ENCODE results near the gene BROX. TPM values are rescaled to one million over a fixed set of nuclear protein-coding genes. Genes with fewer than 3 reads are reported as not detected.

The BROX gene
- total RNA-seq, 1 experiment from 2014 or later, result 49.8 TPM

GRCh38 chr1:222750651-222751050 lies 38.3 kb downstream of the BROX start:
- H3K9me3 ChIP-seq (ENCODE audit: control insufficient read depth, insufficient read depth, low read depth, low read length), result no peaks in the 10 kb centered on the region
- ChIA-PET POLR2A (no interaction called here), CTCF (no interaction called here)
- BruUV-seq (replicated peaks), result no TSS peak
- H3K4me1 ChIP-seq (ENCODE audit: control insufficient read depth, insufficient read depth, low read length), result no peaks in the 10 kb centered on the region
- H3K27me3 ChIP-seq (ENCODE audit: control insufficient read depth, insufficient read depth, low read length), result no peaks in the 10 kb centered on the region
- DNase-seq (ENCODE audit: low read depth, low spot score), result no peak
- no peaks in the 10 kb centered on the region for H3K36me3 ChIP-seq (ENCODE audit: control insufficient read depth, insufficient read depth, low read length)
- in situ Hi-C loops (cut with HindIII; ENCODE audit: low pct_unique_long_range_greater_than_20kb, low sequenced_read_pairs), result no loop called here
- H3K4me3 ChIP-seq (ENCODE audit: low read depth in 2 of 2, low read length in 2 of 2), result no peak overlapping the region
- TF ChIP-seq CTCF (IDR thresholded peaks at IDR 0.05) (no peak), REST (IDR thresholded peaks at IDR 0.05; ENCODE audit: insufficient read depth in 1 of 2, low read depth in 2 of 2, low read length in 1 of 2) (no peak), TCF7L2 (IDR thresholded peaks at IDR 0.05; ENCODE audit: low read depth, low read length) (no peak), POLR2AphosphoS5 (IDR thresholded peaks at IDR 0.05; ENCODE audit: low read depth, low read length) (no peak), SIN3A (IDR thresholded peaks at IDR 0.05; ENCODE audit: borderline replicate concordance, insufficient read depth, low read depth, low read length) (no peak)
- H3K27ac ChIP-seq (ENCODE audit: low read length), result no peak overlapping the region
- no peak for ATAC-seq
- intact Hi-C loops (cut with micrococcal nuclease; ENCODE audit: unreplicated experiment), result no loop called here

GRCh38 chr1:222751255-222751654 lies 38.9 kb downstream of the BROX start:
- Histone ChIP-seq H3K4me3 (ENCODE audit: low read depth in 2 of 2, low read length in 2 of 2) (no peak overlapping the region), H3K9me3 (ENCODE audit: control insufficient read depth, insufficient read depth, low read depth, low read length) (no peaks in the 10 kb centered on the region), H3K36me3 (ENCODE audit: control insufficient read depth, insufficient read depth, low read length) (no peaks in the 10 kb centered on the region), H3K27me3 (ENCODE audit: control insufficient read depth, insufficient read depth, low read length) (no peaks in the 10 kb centered on the region), H3K27ac (ENCODE audit: low read length) (no peak overlapping the region), H3K4me1 (ENCODE audit: control insufficient read depth, insufficient read depth, low read length) (no peaks in the 10 kb centered on the region)
- no TSS peak for BruUV-seq (replicated peaks)
- TF ChIP-seq POLR2AphosphoS5 (IDR thresholded peaks at IDR 0.05; ENCODE audit: low read depth, low read length), result no peak
- no peak for TF ChIP-seq SIN3A (IDR thresholded peaks at IDR 0.05; ENCODE audit: borderline replicate concordance, insufficient read depth, low read depth, low read length)
- no peak for TF ChIP-seq REST (IDR thresholded peaks at IDR 0.05; ENCODE audit: insufficient read depth in 1 of 2, low read depth in 2 of 2, low read length in 1 of 2)
- TF ChIP-seq TCF7L2 (IDR thresholded peaks at IDR 0.05; ENCODE audit: low read depth, low read length), result no peak
- TF ChIP-seq CTCF (IDR thresholded peaks at IDR 0.05), result no peak
- CTCF ChIA-PET, result no interaction called here
- no peak for ATAC-seq
- POLR2A ChIA-PET, result interaction anchor here (0.6 kb wide), 1 partner anchor 11 kb away, joined by 7 read pairs; no protein-coding TSS in a partner anchor
- DNase-seq (ENCODE audit: low read depth, low spot score), result no peak
- in situ Hi-C loops (cut with HindIII; ENCODE audit: low pct_unique_long_range_greater_than_20kb, low sequenced_read_pairs), result no loop called here
- intact Hi-C loops (cut with micrococcal nuclease; ENCODE audit: unreplicated experiment), result no loop called here
